A549 (cell line): ENCODE data around the gene FOXA1. TPM values are rescaled to one million over a fixed set of nuclear protein-coding genes. Genes with fewer than 3 reads are reported as not detected.

Experiments used
- ATAC-seq, 2 experiments: fragments of 200-7000 bp in 1 of 2; fragments of >200 bp in 1 of 2; cut with Nextera tagmentation in 1 of 2; cut with Tn5 transposase in 1 of 2; 3 replicates each; pipeline versions ENCODE4 v1.8.0 to v1.9.1; 2018 to 2020; ENCODE audit warnings: mild to moderate bottlenecking in 1 of 2, moderate library complexity in 1 of 2
- CTCF ChIA-PET: fragments of 300-600 bp; sonication (Branson Sonifier 250); formaldehyde crosslinking; extraction: SDS; loops from one replicate; lab custom pipeline; 2021; ENCODE audit warnings: antibody characterized with exemption, inconsistent platforms; lab: Yijun Ruan, JAX
- POLR2A ChIA-PET: fragments of 350-600 bp; formaldehyde crosslinking; extraction: SDS; loops from one replicate; lab custom pipeline; 2021; ENCODE audit warnings: antibody characterized with exemption, inconsistent platforms; lab: Yijun Ruan, JAX
- DNase-seq, 2 experiments: peaks; one replicate each; pipeline versions ENCODE4 v3.0.0 to v3.0.0-alpha.2; 2011 to 2016; ENCODE audit warnings: low read depth in 1 of 2, low spot score in 1 of 2
- FAIRE-seq: peaks from 2 replicates; lab custom pipeline; 2011; peaks lifted over from hg19 to GRCh38; lab: Jason Lieb, UNC
- H3K27ac ChIP-seq, 2 experiments: fragments of >200 bp; sonication (Bioruptor Twin); formaldehyde crosslinking; 3 replicates each; pipeline ENCODE4 v1.5.1; 2016 to 2017
- H3K4me1 ChIP-seq: fragments of >200 bp; sonication (Bioruptor Twin); formaldehyde crosslinking; 3 replicates; pipeline ENCODE4 v1.6.1; 2016
- H3K4me2 ChIP-seq: fragments of >200 bp; sonication (Bioruptor Twin); formaldehyde crosslinking; 3 replicates; pipeline ENCODE4 v1.6.1; 2016
- H3K4me3 ChIP-seq: fragments of >200 bp; sonication (Bioruptor Twin); formaldehyde crosslinking; 3 replicates; pipeline ENCODE4 v1.5.1; 2016
- H3K9me3 ChIP-seq: fragments of >200 bp; sonication (Bioruptor Twin); formaldehyde crosslinking; 3 replicates; pipeline ENCODE4 v1.6.1; 2016
- CBX8 ChIP-seq: fragments of 200-600 bp; sonication (generic); IDR thresholded peaks from 2 replicates; pipeline ENCODE4 v1.6.1; 2016
- CEBPB ChIP-seq, 2 experiments: fragments of >200 bp in 1 of 2; sonication (Bioruptor Twin) in 1 of 2; formaldehyde crosslinking in 1 of 2; IDR thresholded peaks; 2 replicates each; pipeline ENCODE4 v1.6.1; 2012 to 2016
- CHD4 ChIP-seq: fragments of 200-600 bp; sonication (generic); IDR thresholded peaks from 2 replicates; pipeline ENCODE4 v1.6.1; 2016; ENCODE audit warnings: antibody characterized with exemption, mild to moderate bottlenecking, borderline replicate concordance
- ESRRA ChIP-seq: fragments of 150-350 bp; IDR thresholded peaks from 2 replicates; pipeline ENCODE4 v1.6.1; 2014; ENCODE audit warnings: mild to moderate bottlenecking, low read length, borderline replicate concordance
- FOSB ChIP-seq: fragments of 250-450 bp; sonication (Bioruptor Pico); IDR thresholded peaks from 2 replicates; pipeline ENCODE4 v1.5.0; 2020; ENCODE audit warnings: mild to moderate bottlenecking, moderate library complexity
- FOSL2 ChIP-seq, 2 experiments: fragments of 450-650 bp in 1 of 2; fragments of >200 bp in 1 of 2; sonication (Bioruptor Twin) in 1 of 2; formaldehyde crosslinking; IDR thresholded peaks; 2 replicates each; pipeline versions ENCODE4 v1.5.0 to v1.6.1; 2016 to 2020; ENCODE audit warnings: mild to moderate bottlenecking in 1 of 2, moderate library complexity in 1 of 2
- GATA3 ChIP-seq: IDR thresholded peaks from 2 replicates; pipeline ENCODE4 v1.6.1; 2012; ENCODE audit warnings: borderline replicate concordance
- HEYL ChIP-seq: fragments of 250-450 bp; sonication (Bioruptor Pico); IDR thresholded peaks from 2 replicates; pipeline ENCODE4 v1.8.0; 2021; ENCODE audit warnings: mild to moderate bottlenecking, moderate library complexity
- HOXB13 ChIP-seq: fragments of 250-450 bp; sonication (Bioruptor Pico); IDR thresholded peaks from 2 replicates; pipeline ENCODE4 v1.5.0; 2020; ENCODE audit warnings: low read depth, mild to moderate bottlenecking, moderate library complexity
- HOXB5 ChIP-seq: fragments of 250-450 bp; sonication (Bioruptor Pico); IDR thresholded peaks from 2 replicates; pipeline ENCODE4 v1.5.0; 2020; ENCODE audit warnings: mild to moderate bottlenecking, moderate library complexity
- JUN ChIP-seq, 2 experiments: fragments of >200 bp; sonication (Bioruptor Twin); formaldehyde crosslinking; IDR thresholded peaks; 2 replicates in 1 of 2; 3 replicates in 1 of 2; pipeline ENCODE4 v1.6.1; 2016 to 2017
- KDM1A ChIP-seq: fragments of 200-600 bp; sonication (generic); IDR thresholded peaks from 2 replicates; pipeline ENCODE4 v1.6.1; 2016; ENCODE audit warnings: low read depth, mild to moderate bottlenecking
- KDM5A ChIP-seq: fragments of 200-600 bp; sonication (generic); IDR thresholded peaks from 2 replicates; pipeline ENCODE4 v1.6.1; 2016; ENCODE audit warnings: antibody characterized with exemption, mild to moderate bottlenecking
- MAFK ChIP-seq: fragments of 450-650 bp; IDR thresholded peaks from 2 replicates; pipeline ENCODE4 v1.6.1; 2014; ENCODE audit not compliant: partially characterized antibody
- PHF8 ChIP-seq: fragments of 200-600 bp; sonication (generic); IDR thresholded peaks from 2 replicates; pipeline ENCODE4 v1.6.1; 2016; ENCODE audit warnings: low read depth, mild to moderate bottlenecking, antibody characterized with exemption, moderate library complexity, borderline replicate concordance
- POLR2A ChIP-seq: IDR thresholded peaks from 2 replicates; pipeline ENCODE4 v1.6.1; 2012; ENCODE audit warnings: mild to moderate bottlenecking, low read length
- RAD21 ChIP-seq, 2 experiments: fragments of >200 bp in 1 of 2; sonication (Bioruptor Twin) in 1 of 2; formaldehyde crosslinking in 1 of 2; IDR thresholded peaks in 1 of 2; conservative IDR thresholded peaks in 1 of 2; 2 replicates in 1 of 2; 3 replicates in 1 of 2; pipeline ENCODE4 v1.6.1; 2012 to 2018; ENCODE audit warnings: inconsistent platforms in 1 of 2
- RFX5 ChIP-seq: fragments of 450-650 bp; IDR thresholded peaks from 2 replicates; pipeline ENCODE4 v1.7.1; 2014; ENCODE audit warnings: antibody characterized with exemption, mild to moderate bottlenecking, moderate library complexity
- SMC3 ChIP-seq: fragments of >200 bp; sonication (Bioruptor Twin); formaldehyde crosslinking; IDR thresholded peaks from 3 replicates; pipeline ENCODE4 v1.6.1; 2018; ENCODE audit warnings: inconsistent platforms
- SREBF2 ChIP-seq: fragments of 450-650 bp; IDR thresholded peaks from 2 replicates; pipeline ENCODE4 v1.6.1; 2014; ENCODE audit warnings: mild to moderate bottlenecking, moderate library complexity
- TP53 ChIP-seq: fragments of 250-450 bp; sonication (Bioruptor Pico); IDR thresholded peaks from 2 replicates; pipeline ENCODE4 v1.5.0; 2021; ENCODE audit warnings: mild to moderate bottlenecking, moderate library complexity
- ZC3H11A ChIP-seq: fragments of 450-650 bp; IDR thresholded peaks from 2 replicates; pipeline ENCODE4 v1.6.1; 2014; ENCODE audit warnings: antibody characterized with exemption, mild to moderate bottlenecking
- ZFP36 ChIP-seq: fragments of 450-650 bp; IDR thresholded peaks from 2 replicates; pipeline ENCODE4 v1.6.1; 2014; ENCODE audit warnings: borderline replicate concordance; ENCODE audit not compliant: partially characterized antibody
- WGBS: methylation state at CpG from one replicate; pipeline ENCODE4 v1.1.6; 2017; ENCODE audit errors: missing lambda C conversion rate; 5-methylcytosine and 5-hydroxymethylcytosine counted together
- polyA plus RNA-seq, 4 experiments: library from polyadenylated mRNA; depleted of rRNA in 3 of 4; stranded (reverse); fragments of >200 nt; fragmentation: RNase III in 1 of 4; extraction: RNeasy Plus Mini Kit Qiagen cat#74134 plus additional on column Dnase treatment in 1 of 4; gene quantifications; 2 replicates in 3 of 4; 3 replicates in 1 of 4; pipeline ENCODE4 v1.2.3, GENCODE V29; 2011 to 2017
- TF ChIP-seq, protein P1 (sequence below): fragments of 150-350 bp; IDR thresholded peaks from 2 replicates; pipeline ENCODE4 v1.6.1; 2014; ENCODE audit warnings: low read depth, mild to moderate bottlenecking, low read length
- TF ChIP-seq, protein P2 (sequence below): IDR thresholded peaks from 2 replicates; pipeline ENCODE4 v1.6.1; 2012; ENCODE audit warnings: low read depth, borderline replicate concordance
- TF ChIP-seq, protein P3 (sequence below): fragments of 450-650 bp; IDR thresholded peaks from 2 replicates; pipeline ENCODE4 v1.6.1; 2014; ENCODE audit warnings: antibody characterized with exemption
- TF ChIP-seq, protein P4 (sequence below): fragments of 200-600 bp; sonication (generic); IDR thresholded peaks from 2 replicates; pipeline ENCODE4 v1.6.1; 2016; ENCODE audit warnings: antibody characterized with exemption, mild to moderate bottlenecking, moderate library complexity

The FOXA1 gene
- polyA plus RNA-seq, 2 of the 4 experiments (the other 2 are of a cell fraction): 5.5 to 17.9 TPM

DNA sequence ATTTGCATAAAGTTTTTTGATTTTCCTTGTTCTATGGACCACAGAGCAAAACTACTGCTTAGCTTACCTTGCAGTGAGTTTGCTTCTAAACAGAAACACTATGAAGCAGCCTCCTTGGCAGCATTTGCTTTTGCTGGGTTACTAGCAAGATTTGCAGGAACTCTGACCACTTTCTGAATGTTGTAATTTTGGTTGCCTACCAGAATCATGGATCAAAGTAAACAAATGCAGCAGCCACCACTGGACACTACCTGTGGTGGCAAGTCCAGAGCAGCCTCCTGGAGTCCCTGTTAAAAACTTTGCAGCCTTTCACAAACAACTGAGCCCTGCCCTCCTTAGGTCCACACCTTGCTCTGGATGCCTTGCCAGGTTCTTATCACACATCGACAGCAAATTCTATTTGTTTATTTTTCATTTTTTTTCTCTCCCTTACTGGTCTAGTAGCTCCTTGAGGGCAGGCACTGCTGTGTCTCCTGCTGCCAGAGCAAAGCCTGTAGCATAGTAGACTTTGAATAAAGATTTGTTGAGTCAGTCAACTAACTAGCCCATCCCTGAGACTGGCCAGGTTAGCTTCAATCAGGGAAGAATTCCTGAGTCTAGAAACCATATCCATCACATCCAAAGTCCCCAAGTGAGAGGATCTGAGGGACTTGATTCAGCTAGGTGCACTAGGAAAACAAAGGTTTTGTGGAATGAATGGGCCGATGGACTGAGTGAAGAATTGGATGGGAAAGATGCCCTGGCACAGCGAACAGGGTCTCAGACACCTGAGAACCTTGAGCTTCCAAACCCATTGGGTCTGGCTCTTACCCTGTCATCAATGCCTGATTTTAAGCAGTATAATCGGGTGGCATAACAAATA is 6.1 kb upstream of the FOXA1 start:
- WGBS: 78% methylated on average over 4 of the region's 4 CpGs
- Histone ChIP-seq H3K4me3 (no peak overlapping the region), H3K4me2 (no peak overlapping the region)

DNA sequence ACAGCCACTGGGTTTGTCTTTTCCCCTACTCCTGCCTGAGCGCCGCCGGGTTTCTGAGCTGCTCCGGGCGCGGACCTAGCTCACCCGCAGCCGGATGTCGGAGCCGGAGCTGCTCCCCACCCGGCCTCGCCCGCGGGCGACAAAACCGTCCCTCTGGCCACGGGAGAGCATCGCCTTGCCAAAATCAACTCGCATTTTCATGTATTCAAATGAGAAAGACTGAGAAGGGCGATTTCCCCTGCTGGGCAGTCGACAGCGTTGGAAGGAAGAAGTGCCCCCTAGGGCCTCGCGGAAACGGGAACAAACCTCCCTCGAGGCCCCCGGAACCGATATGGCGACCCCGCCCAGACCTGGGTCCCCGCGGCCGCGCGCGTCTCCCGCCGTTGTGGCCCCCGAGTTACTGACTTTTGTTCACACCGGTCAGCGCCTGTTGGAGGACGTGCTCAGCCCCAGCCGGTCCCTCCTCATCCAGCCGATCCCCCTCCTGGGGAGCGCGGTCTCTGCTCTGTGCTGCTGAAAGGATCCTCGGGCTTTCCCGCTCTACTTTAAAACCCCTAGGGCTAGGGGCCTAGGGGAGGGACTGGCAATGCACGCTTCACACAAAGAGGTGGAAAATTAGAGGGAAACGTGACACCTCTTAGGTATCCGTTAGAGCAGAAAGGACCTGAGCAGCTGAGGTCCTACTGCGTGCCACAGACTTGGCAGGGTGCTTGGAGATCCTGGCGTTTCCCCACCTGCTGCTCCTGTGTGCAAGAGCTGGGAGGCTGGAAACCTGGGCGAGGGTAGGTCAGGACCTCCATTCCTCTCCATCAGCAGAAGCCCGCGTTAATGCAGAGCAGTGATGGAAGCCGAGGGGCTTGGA is 4.7 kb upstream of the FOXA1 start:
- no peaks in the 10 kb centered on the region for H3K9me3 ChIP-seq
- no peak for FAIRE-seq
- no peak overlapping the region for H3K4me3 ChIP-seq
- TF ChIP-seq FOSL2 (IDR thresholded peaks at IDR 0.05) (no peak), FOSL2 (CRISPR knock-in tag; IDR thresholded peaks at IDR 0.05) (no peak), CEBPB (IDR thresholded peaks at IDR 0.05) (no peak), POLR2A (no peak), ZFP36 (no peak), SMC3 (no peak), RFX5 (no peak), KDM1A (no peak), KDM5A (no peak), HEYL (CRISPR knock-in tag) (no peak), HOXB5 (CRISPR knock-in tag) (no peak), CBX8 (no peak), ESRRA (no peak)
- TF ChIP-seq, protein P1, sequence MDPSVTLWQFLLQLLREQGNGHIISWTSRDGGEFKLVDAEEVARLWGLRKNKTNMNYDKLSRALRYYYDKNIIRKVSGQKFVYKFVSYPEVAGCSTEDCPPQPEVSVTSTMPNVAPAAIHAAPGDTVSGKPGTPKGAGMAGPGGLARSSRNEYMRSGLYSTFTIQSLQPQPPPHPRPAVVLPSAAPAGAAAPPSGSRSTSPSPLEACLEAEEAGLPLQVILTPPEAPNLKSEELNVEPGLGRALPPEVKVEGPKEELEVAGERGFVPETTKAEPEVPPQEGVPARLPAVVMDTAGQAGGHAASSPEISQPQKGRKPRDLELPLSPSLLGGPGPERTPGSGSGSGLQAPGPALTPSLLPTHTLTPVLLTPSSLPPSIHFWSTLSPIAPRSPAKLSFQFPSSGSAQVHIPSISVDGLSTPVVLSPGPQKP: no peak
- TF ChIP-seq, protein P2, sequence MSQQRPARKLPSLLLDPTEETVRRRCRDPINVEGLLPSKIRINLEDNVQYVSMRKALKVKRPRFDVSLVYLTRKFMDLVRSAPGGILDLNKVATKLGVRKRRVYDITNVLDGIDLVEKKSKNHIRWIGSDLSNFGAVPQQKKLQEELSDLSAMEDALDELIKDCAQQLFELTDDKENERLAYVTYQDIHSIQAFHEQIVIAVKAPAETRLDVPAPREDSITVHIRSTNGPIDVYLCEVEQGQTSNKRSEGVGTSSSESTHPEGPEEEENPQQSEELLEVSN: no peak
- 93% methylated on average over 52 of the region's 57 CpGs for WGBS
- no peak for ATAC-seq
- POLR2A ChIA-PET: no interaction called here
- CTCF ChIA-PET: interaction anchor here (0.6 to 1.4 kb wide), 3 partner anchors 8 to 369 kb away, joined by 3 to 4 read pairs (median 3); no protein-coding TSS in a partner anchor
- peaks cover 23% of the 10 kb centered on the region for H3K4me1 ChIP-seq
- H3K27ac ChIP-seq: no peak overlapping the region
- DNase-seq: no peak
- H3K4me2 ChIP-seq: no peak overlapping the region

More for the DNA sequence above, 6.1 kb upstream of the FOXA1 start:
- CTCF ChIA-PET: interaction anchor here (0.7 to 1.4 kb wide), 3 partner anchors 10 to 370 kb away, joined by 3 to 4 read pairs (median 3); no protein-coding TSS in a partner anchor
- DNase-seq (no peak), FAIRE-seq (no peak), ATAC-seq (no peak)
- H3K27ac ChIP-seq: no peak overlapping the region
- TF ChIP-seq, protein P3, sequence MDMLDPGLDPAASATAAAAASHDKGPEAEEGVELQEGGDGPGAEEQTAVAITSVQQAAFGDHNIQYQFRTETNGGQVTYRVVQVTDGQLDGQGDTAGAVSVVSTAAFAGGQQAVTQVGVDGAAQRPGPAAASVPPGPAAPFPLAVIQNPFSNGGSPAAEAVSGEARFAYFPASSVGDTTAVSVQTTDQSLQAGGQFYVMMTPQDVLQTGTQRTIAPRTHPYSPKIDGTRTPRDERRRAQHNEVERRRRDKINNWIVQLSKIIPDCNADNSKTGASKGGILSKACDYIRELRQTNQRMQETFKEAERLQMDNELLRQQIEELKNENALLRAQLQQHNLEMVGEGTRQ: no peak
- TF ChIP-seq SMC3 (no peak), MAFK (no peak), HOXB13 (CRISPR knock-in tag) (no peak), FOSB (CRISPR knock-in tag) (no peak), PHF8 (no peak), JUN (IDR thresholded peaks at IDR 0.05) (no peak), GATA3 (no peak), KDM1A (no peak), SREBF2 (no peak), TP53 (CRISPR knock-in tag) (no peak), FOSL2 (IDR thresholded peaks at IDR 0.05) (no peak), FOSL2 (CRISPR knock-in tag; IDR thresholded peaks at IDR 0.05) (no peak), ZC3H11A (no peak), CHD4 (no peak), RAD21 (conservative IDR thresholded peaks at IDR 0.05 in 1 of 2, IDR thresholded peaks at IDR 0.05 in 1 of 2) (no peak)
- TF ChIP-seq, protein P4, sequence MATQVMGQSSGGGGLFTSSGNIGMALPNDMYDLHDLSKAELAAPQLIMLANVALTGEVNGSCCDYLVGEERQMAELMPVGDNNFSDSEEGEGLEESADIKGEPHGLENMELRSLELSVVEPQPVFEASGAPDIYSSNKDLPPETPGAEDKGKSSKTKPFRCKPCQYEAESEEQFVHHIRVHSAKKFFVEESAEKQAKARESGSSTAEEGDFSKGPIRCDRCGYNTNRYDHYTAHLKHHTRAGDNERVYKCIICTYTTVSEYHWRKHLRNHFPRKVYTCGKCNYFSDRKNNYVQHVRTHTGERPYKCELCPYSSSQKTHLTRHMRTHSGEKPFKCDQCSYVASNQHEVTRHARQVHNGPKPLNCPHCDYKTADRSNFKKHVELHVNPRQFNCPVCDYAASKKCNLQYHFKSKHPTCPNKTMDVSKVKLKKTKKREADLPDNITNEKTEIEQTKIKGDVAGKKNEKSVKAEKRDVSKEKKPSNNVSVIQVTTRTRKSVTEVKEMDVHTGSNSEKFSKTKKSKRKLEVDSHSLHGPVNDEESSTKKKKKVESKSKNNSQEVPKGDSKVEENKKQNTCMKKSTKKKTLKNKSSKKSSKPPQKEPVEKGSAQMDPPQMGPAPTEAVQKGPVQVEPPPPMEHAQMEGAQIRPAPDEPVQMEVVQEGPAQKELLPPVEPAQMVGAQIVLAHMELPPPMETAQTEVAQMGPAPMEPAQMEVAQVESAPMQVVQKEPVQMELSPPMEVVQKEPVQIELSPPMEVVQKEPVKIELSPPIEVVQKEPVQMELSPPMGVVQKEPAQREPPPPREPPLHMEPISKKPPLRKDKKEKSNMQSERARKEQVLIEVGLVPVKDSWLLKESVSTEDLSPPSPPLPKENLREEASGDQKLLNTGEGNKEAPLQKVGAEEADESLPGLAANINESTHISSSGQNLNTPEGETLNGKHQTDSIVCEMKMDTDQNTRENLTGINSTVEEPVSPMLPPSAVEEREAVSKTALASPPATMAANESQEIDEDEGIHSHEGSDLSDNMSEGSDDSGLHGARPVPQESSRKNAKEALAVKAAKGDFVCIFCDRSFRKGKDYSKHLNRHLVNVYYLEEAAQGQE: no peak
- no peaks in the 10 kb centered on the region for H3K9me3 ChIP-seq
- POLR2A ChIA-PET: no interaction called here
- peaks cover 23% of the 10 kb centered on the region for H3K4me1 ChIP-seq
